H9 (cell line): ENCODE measurements around the gene TRMT44. TPM values are rescaled to one million over a fixed set of nuclear protein-coding genes. Genes with fewer than 3 reads are reported as not detected.
A peak's percentile ranks its signal among the peaks of the same experiment; 100 is the strongest.

Experiments
- DNase-seq: peaks from one replicate; pipeline ENCODE4 v3.0.0-alpha.2; 2017
- H2AFZ ChIP-seq: one replicate; pipeline ENCODE4 v1.6.1; 2013; ENCODE audit warnings: mild to moderate bottlenecking, low read length, control low read depth, moderate library complexity
- H2AK5ac ChIP-seq: 2 replicates; pipeline ENCODE4 v1.6.1; 2013; ENCODE audit warnings: low read length, control low read depth, mixed read lengths; ENCODE audit not compliant: insufficient read length
- H2BK120ac ChIP-seq: one replicate; pipeline ENCODE4 v1.6.1; 2013; ENCODE audit warnings: low read depth, mild to moderate bottlenecking, low read length, control low read depth, inconsistent platforms; ENCODE audit not compliant: poor library complexity, severe bottlenecking
- H2BK12ac ChIP-seq: 2 replicates; pipeline ENCODE4 v1.6.1; 2013; ENCODE audit warnings: low read length, control low read depth, mixed read lengths, low read depth; ENCODE audit not compliant: insufficient read length
- H2BK15ac ChIP-seq: 2 replicates; pipeline ENCODE4 v1.6.1; 2013; ENCODE audit warnings: low read depth, low read length, control low read depth
- H2BK20ac ChIP-seq: one replicate; pipeline ENCODE4 v1.6.1; 2013; ENCODE audit warnings: low read depth, mild to moderate bottlenecking, low read length, control low read depth, inconsistent platforms; ENCODE audit not compliant: poor library complexity, severe bottlenecking
- H2BK5ac ChIP-seq: 2 replicates; pipeline ENCODE4 v1.6.1; 2013; ENCODE audit warnings: low read length, control low read depth, mixed read lengths; ENCODE audit not compliant: insufficient read length
- H3K14ac ChIP-seq: 2 replicates; pipeline ENCODE4 v1.6.1; 2013; ENCODE audit warnings: low read length, control low read depth; ENCODE audit not compliant: insufficient read depth
- H3K18ac ChIP-seq: 2 replicates; pipeline ENCODE4 v1.6.1; 2013; ENCODE audit warnings: low read depth, mild to moderate bottlenecking, mixed read lengths, low read length, control low read depth; ENCODE audit not compliant: insufficient read length
- H3K23ac ChIP-seq: 2 replicates; pipeline ENCODE4 v1.6.1; 2013; ENCODE audit warnings: low read length, control low read depth, mixed read lengths, low read depth; ENCODE audit not compliant: insufficient read length
- H3K23me2 ChIP-seq: 2 replicates; pipeline ENCODE4 v1.6.1; 2013; ENCODE audit warnings: low read depth, mild to moderate bottlenecking, mixed read lengths, low read length, control low read depth; ENCODE audit not compliant: insufficient read length, poor library complexity, severe bottlenecking
- H3K27ac ChIP-seq: 2 replicates; pipeline ENCODE4 v1.5.1; 2013; ENCODE audit warnings: low read length, control low read depth, mixed read lengths, low read depth; ENCODE audit not compliant: insufficient read length
- H3K27me3 ChIP-seq: 2 replicates; pipeline ENCODE4 v1.6.1; 2013; ENCODE audit warnings: low read length, control low read depth, inconsistent platforms; ENCODE audit not compliant: insufficient read depth
- H3K4ac ChIP-seq: 2 replicates; pipeline ENCODE4 v1.6.1; 2013; ENCODE audit warnings: low read depth, mild to moderate bottlenecking, control low read depth, inconsistent platforms, low read length, moderate library complexity
- H3K4me1 ChIP-seq: 2 replicates; pipeline ENCODE4 v1.6.1; 2013; ENCODE audit warnings: low read length, control low read depth, inconsistent platforms; ENCODE audit not compliant: insufficient read depth
- H3K4me2 ChIP-seq: 2 replicates; pipeline ENCODE4 v1.6.1; 2013; ENCODE audit warnings: low read length, control low read depth, mixed read lengths; ENCODE audit not compliant: insufficient read length, insufficient read depth
- H3K56ac ChIP-seq: 2 replicates; pipeline ENCODE4 v1.6.1; 2013; ENCODE audit warnings: low read depth, mild to moderate bottlenecking, mixed read lengths, low read length, control low read depth; ENCODE audit not compliant: insufficient read length
- H3K79me1 ChIP-seq: 2 replicates; pipeline ENCODE4 v1.6.1; 2013; ENCODE audit warnings: low read depth, mild to moderate bottlenecking, moderate library complexity, low read length, control low read depth, inconsistent platforms; ENCODE audit not compliant: insufficient read depth, poor library complexity, severe bottlenecking
- H3K79me2 ChIP-seq: 2 replicates; pipeline ENCODE4 v1.6.1; 2013; ENCODE audit warnings: low read length, control low read depth, inconsistent platforms; ENCODE audit not compliant: insufficient read depth
- H3K9ac ChIP-seq: 2 replicates; pipeline ENCODE4 v1.6.1; 2013; ENCODE audit warnings: low read length, control low read depth, mixed read lengths; ENCODE audit not compliant: insufficient read length; ENCODE audit errors: extremely low read depth
- H3K9me3 ChIP-seq: one replicate; pipeline ENCODE4 v1.6.1; 2013; ENCODE audit warnings: low read depth, low read length, inconsistent platforms; ENCODE audit not compliant: control insufficient read depth
- H3T11ph ChIP-seq: one replicate; pipeline ENCODE4 v1.6.1; 2013; ENCODE audit warnings: mild to moderate bottlenecking, low read length, control low read depth, inconsistent platforms
- H4K20me1 ChIP-seq: one replicate; pipeline ENCODE4 v1.6.1; 2013; ENCODE audit not compliant: control insufficient read depth, insufficient read length, insufficient read depth
- H4K5ac ChIP-seq: 2 replicates; pipeline ENCODE4 v1.6.1; 2013; ENCODE audit warnings: low read depth, mild to moderate bottlenecking, mixed read lengths, low read length, control low read depth; ENCODE audit not compliant: insufficient read length
- H4K8ac ChIP-seq: replicated peaks from 2 replicates; pipeline ENCODE4 v1.6.1; 2013; ENCODE audit warnings: low read length, control low read depth, mixed read lengths, low read depth; ENCODE audit not compliant: insufficient read length
- H4K91ac ChIP-seq: 2 replicates; pipeline ENCODE4 v1.6.1; 2013; ENCODE audit warnings: low read depth, mild to moderate bottlenecking, moderate library complexity, mixed read lengths, low read length, control low read depth; ENCODE audit not compliant: insufficient read length
- H3K27ac Mint-ChIP-seq, 3 experiments: 2 replicates in 2 of 3; 3 replicates in 1 of 3; pipeline ENCODE4 v1.8.0; 2020 to 2021; ENCODE audit warnings: mixed read lengths in 3 of 3, mild to moderate bottlenecking in 1 of 3, moderate library complexity in 1 of 3
- H3K27me3 Mint-ChIP-seq: 2 replicates; pipeline ENCODE4 v1.8.0; 2021; ENCODE audit warnings: low read depth, mild to moderate bottlenecking, moderate library complexity, mixed read lengths
- H3K36me3 Mint-ChIP-seq, 3 experiments: 2 replicates in 2 of 3; 3 replicates in 1 of 3; pipeline ENCODE4 v1.8.0; 2020 to 2021; ENCODE audit warnings: low read depth in 3 of 3, mixed read lengths in 3 of 3; ENCODE audit not compliant: insufficient read depth in 1 of 3
- H3K4me1 Mint-ChIP-seq, 2 experiments: 2 replicates each; pipeline ENCODE4 v1.8.0; 2020; ENCODE audit warnings: mixed read lengths in 2 of 2
- H3K4me3 Mint-ChIP-seq, 2 experiments: 2 replicates in 1 of 2; 3 replicates in 1 of 2; pipeline ENCODE4 v1.8.0; 2020 to 2021; ENCODE audit warnings: mild to moderate bottlenecking in 2 of 2, mixed read lengths in 2 of 2, moderate library complexity in 1 of 2
- H3K9me3 Mint-ChIP-seq, 2 experiments: 2 replicates in 1 of 2; 3 replicates in 1 of 2; pipeline ENCODE4 v1.8.0; 2020; ENCODE audit warnings: mild to moderate bottlenecking in 2 of 2, mixed read lengths in 2 of 2, moderate library complexity in 1 of 2
- CTCF ChIP-seq: fragments of 200-600 bp; sonication (generic); conservative IDR thresholded peaks from 3 replicates; pipeline ENCODE4 v1.8.0; 2021; ENCODE audit warnings: antibody characterized with exemption, mild to moderate bottlenecking
- WGBS: extraction: QIAGEN DNeasy Blood & Tissue Kit; methylation state at CpG from one replicate; pipeline ENCODE4 v1.1.7; 2013; ENCODE audit warnings: missing lambda C conversion rate, low lambda C conversion rate, mixed read lengths; ENCODE audit not compliant: insufficient read length; ENCODE audit errors: extremely low coverage; 5-methylcytosine and 5-hydroxymethylcytosine counted together
- total RNA-seq: library from RNA; stranded (reverse); gene quantifications from 2 replicates; pipeline ENCODE4 v1.2.1, GENCODE V29; 2021

TRMT44 gene
- total RNA-seq, 1 experiment from 2014 or later: 22.8 TPM

GRCh38 chr4:8514391-8514790 lies 73.8 kb downstream of the TRMT44 start:
- Histone ChIP-seq H4K5ac (no peak overlapping the region), H3K27me3 (no peaks in the 10 kb centered on the region), H3K9me3 (no peaks in the 10 kb centered on the region), H3K4me1 (no peaks in the 10 kb centered on the region; the same call in 1 of the 2 replicates), H2BK120ac (no peak overlapping the region), H3K14ac (no peak overlapping the region), H2BK20ac (no peak overlapping the region), H3K4me2 (no peak overlapping the region), H3K9ac (no peak overlapping the region), H3K23me2 (no peaks in the 10 kb centered on the region), H2BK12ac (no peak overlapping the region), H3K4ac (no peak overlapping the region), H2AK5ac (no peak overlapping the region), H3K27ac (no peak overlapping the region), H3K79me1 (no peaks in the 10 kb centered on the region), H3K56ac (no peak overlapping the region), H3K79me2 (no peaks in the 10 kb centered on the region), H3K18ac (no peak overlapping the region), H2BK5ac (no peak overlapping the region), H3T11ph (no peak overlapping the region), H2AFZ (no peak overlapping the region), H4K91ac (no peak overlapping the region), H4K8ac (no peak overlapping the region), H3K23ac (no peak overlapping the region), H4K20me1 (no peaks in the 10 kb centered on the region), H2BK15ac (no peak overlapping the region)
- DNase-seq: no peak
- H3K27me3 Mint-ChIP-seq: no peaks in the 10 kb centered on the region
- no CpG with 5 or more reads among the region's 10 CpGs for WGBS
- peak overlapping the region in 1 of 3 experiments; percentile 93; a peak in 1 of 7 replicates for H3K27ac Mint-ChIP-seq
- TF ChIP-seq CTCF: no peak
- H3K36me3 Mint-ChIP-seq: peaks cover 11 to 14% (median 14%) of the 10 kb centered on the region in 3 experiments; a peak in 6 of 7 replicates
- no peaks in the 10 kb centered on the region for H3K4me1 Mint-ChIP-seq
- H3K9me3 Mint-ChIP-seq: peaks cover 15 to 16% of the 10 kb centered on the region in 2 experiments
- H3K4me3 Mint-ChIP-seq: no peak overlapping the region
